ENCODE data around the gene PPM1E.

PPM1E gene

DNA sequence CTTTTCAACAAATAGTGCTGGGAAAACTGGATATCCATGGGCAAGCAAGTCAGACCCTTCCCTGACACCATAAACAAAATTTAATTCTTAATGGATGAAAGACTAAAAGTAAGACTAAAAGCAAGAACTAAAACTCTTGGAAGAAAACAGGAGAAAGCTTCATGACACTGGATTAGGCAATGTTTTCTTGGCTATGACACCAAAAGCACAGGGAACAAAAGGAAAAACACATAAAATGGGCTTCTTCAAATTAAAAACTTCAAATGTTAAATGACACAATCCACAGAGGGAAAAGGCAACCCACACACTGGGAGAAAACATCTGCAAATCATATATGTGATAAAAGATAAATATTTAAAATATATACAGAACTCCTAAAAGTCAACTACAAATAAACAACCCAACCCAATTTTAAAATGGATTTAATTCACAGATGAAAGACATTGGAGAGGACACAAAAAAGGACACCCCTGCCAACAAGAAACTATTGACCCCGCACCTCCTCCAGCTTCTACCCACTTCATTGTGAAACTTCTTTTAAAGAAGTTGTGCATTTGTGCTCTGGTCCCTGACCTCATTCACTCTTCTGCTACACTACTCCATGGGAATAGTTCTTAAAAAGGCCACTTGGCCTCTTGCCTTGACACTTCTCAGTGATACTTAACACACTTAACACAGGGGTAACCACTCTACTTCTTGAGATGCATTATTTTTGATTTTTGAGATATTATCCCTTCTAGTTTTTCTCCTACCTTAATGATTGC lies 270.7 kb downstream of the PPM1E start:
- in situ Hi-C loops (cut with MboI; ENCODE audit: low pct_unique_long_range_greater_than_20kb, low sequenced_read_pairs, unreplicated experiment), result no loop called here
- DNase-seq (ENCODE audit: low spot score), result no peak
- TF ChIP-seq, protein P1, sequence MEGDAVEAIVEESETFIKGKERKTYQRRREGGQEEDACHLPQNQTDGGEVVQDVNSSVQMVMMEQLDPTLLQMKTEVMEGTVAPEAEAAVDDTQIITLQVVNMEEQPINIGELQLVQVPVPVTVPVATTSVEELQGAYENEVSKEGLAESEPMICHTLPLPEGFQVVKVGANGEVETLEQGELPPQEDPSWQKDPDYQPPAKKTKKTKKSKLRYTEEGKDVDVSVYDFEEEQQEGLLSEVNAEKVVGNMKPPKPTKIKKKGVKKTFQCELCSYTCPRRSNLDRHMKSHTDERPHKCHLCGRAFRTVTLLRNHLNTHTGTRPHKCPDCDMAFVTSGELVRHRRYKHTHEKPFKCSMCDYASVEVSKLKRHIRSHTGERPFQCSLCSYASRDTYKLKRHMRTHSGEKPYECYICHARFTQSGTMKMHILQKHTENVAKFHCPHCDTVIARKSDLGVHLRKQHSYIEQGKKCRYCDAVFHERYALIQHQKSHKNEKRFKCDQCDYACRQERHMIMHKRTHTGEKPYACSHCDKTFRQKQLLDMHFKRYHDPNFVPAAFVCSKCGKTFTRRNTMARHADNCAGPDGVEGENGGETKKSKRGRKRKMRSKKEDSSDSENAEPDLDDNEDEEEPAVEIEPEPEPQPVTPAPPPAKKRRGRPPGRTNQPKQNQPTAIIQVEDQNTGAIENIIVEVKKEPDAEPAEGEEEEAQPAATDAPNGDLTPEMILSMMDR (IDR thresholded peaks at IDR 0.05; ENCODE audit: extremely low read depth, insufficient read depth, missing control alignments), result no peak

DNA sequence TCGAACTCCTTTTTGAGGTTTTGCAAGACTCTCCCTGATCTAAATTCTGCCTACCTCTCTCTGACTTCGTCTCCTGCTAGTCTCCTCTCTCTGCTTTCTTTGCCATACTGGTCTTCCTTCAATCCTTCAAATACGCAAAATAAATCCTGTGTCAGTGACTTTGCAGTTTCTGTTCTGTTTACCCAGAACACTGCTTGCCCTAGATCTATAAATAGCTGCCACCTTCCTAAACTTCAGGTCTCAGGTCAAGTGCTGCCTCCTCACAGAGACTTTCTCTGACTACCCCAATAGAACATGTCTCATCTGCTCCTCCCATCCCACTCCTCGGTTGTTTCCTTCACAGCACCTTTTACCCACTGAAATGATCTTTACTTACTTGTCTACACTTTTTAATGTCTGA lies 272.1 kb downstream of the PPM1E start:
- no peak for DNase-seq (ENCODE audit: low spot score)
- in situ Hi-C loops (cut with MboI; ENCODE audit: low pct_unique_long_range_greater_than_20kb, low sequenced_read_pairs, unreplicated experiment), result no loop called here

GRCh38 chr17:59028328-59028727 lies 272.7 kb downstream of the PPM1E start:
- TF ChIP-seq, protein P1 (IDR thresholded peaks at IDR 0.05; ENCODE audit: extremely low read depth, insufficient read depth, missing control alignments), result no peak
- no peak for DNase-seq (ENCODE audit: low spot score)
- in situ Hi-C loops (cut with MboI; ENCODE audit: low pct_unique_long_range_greater_than_20kb, low sequenced_read_pairs, unreplicated experiment), result no loop called here

More for the DNA sequence above, 272.1 kb downstream of the PPM1E start:
- TF ChIP-seq, protein P1 (IDR thresholded peaks at IDR 0.05; ENCODE audit: extremely low read depth, insufficient read depth, missing control alignments), result no peak

DNA sequence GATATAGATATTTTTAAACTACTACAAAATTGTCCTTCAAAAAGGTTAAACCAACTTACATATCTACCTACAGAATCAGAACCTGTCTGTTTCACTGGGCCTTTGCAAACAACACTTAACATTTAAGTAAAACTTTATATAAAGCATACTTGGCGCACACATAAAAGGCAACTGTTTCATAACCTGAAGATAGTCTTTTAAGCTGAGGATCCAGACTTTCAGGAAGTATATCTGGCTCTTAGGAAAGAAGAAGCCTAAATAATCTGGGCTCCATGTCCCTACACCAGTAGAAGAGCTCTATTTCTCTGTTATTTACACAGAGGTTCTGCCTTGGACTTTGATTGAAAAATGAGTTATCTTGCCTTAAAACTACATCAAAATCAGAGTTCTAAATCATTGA lies 275.2 kb downstream of the PPM1E start:
- no peak for DNase-seq (ENCODE audit: low spot score)
- TF ChIP-seq, protein P1 (IDR thresholded peaks at IDR 0.05; ENCODE audit: extremely low read depth, insufficient read depth, missing control alignments), result no peak
- in situ Hi-C loops (cut with MboI; ENCODE audit: low pct_unique_long_range_greater_than_20kb, low sequenced_read_pairs, unreplicated experiment), result no loop called here

Data from GM13977 (cell line).